ENCODE measurements around the gene KLC1. TPM values are rescaled to one million over a fixed set of nuclear protein-coding genes. Genes with fewer than 3 reads are reported as not detected.

The KLC1 gene
- total and polyA plus RNA-seq, 2 of the 8 experiments (the other 6 are each of a cell fraction or from before 2014, with no cell fraction given) = 84.6 to 134 TPM

DNA sequence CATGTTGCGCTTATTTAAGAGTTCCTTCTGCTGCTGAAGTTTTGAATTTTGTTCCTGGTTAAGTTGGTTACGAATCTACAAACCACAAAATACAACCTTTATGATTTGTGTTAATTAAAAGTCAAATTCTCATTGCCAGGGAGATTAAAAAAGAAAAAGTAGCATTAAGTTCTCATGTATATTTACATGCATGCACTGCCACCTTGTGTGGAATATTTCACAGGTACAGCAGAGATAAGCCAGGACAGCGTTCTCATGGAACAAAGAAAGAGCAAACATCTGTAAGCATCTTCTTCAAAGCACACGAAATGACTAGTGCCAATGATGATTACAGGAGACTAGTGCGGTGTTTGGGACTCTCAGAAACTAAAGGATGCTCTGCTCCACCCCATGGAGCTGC, 120.8 kb downstream of the KLC1 start:
- POLR2A ChIA-PET (ENCODE audit: partially characterized antibody) = no interaction called here
- H2BK15ac ChIP-seq (ENCODE audit: low read length) = no peak overlapping the region
- WGBS, 2 experiments (ENCODE audit: extremely low coverage in 1 of 2, insufficient coverage in 1 of 2, insufficient read length in 1 of 2, insufficient replicate concordance in 2 of 2, low coverage in 1 of 2, low lambda C conversion rate in 2 of 2, missing lambda C conversion rate in 1 of 2) = 86% methylated on average over 5 of the region's 5 CpGs; no CpG with 5 or more reads in 1 of the 2 experiments
- H3K9ac ChIP-seq (replicated peaks in 1 of 4; ENCODE audit: extremely low read depth in 1 of 4, low read depth in 3 of 4, low read length in 3 of 4) = no peak overlapping the region
- DNase-seq (ENCODE audit: low read depth in 1 of 2, low spot score in 2 of 2) (no peak), FAIRE-seq (no peak)
- H4K5ac ChIP-seq (ENCODE audit: insufficient read length, low read depth, low read length) = no peak overlapping the region
- H2BK5ac ChIP-seq (ENCODE audit: low read depth, low read length) = no peak overlapping the region
- no peak overlapping the region for H3K18ac ChIP-seq (ENCODE audit: extremely low read depth, low read length)
- peaks cover 0 to 2% of the 10 kb centered on the region in 2 experiments for H4K20me1 ChIP-seq (replicated peaks in 1 of 2; ENCODE audit: control insufficient read depth in 1 of 2, insufficient read depth in 2 of 2, low read length in 2 of 2)
- no peak overlapping the region for H2AK5ac ChIP-seq (ENCODE audit: low read depth, low read length)
- no peaks in the 10 kb centered on the region for H3K79me2 ChIP-seq (ENCODE audit: control insufficient read depth in 1 of 2, insufficient read depth in 2 of 2, low read length in 2 of 2)
- no peaks in the 10 kb centered on the region for H3K9me3 ChIP-seq (ENCODE audit: insufficient read depth in 2 of 2, low read depth in 1 of 2, low read length in 1 of 2)
- H3K4me2 ChIP-seq (ENCODE audit: insufficient read depth in 1 of 2, low read depth in 2 of 2, low read length in 2 of 2) = no peak overlapping the region
- TF ChIP-seq FOSL1 (IDR thresholded peaks at IDR 0.05; ENCODE audit: insufficient read depth, low read depth, low read length) = no peak
- no peak for TF ChIP-seq KDM5A (IDR thresholded peaks at IDR 0.05; ENCODE audit: low read length)
- no peak for TF ChIP-seq JUND (IDR thresholded peaks at IDR 0.05; ENCODE audit: low read length)
- TF ChIP-seq, protein P1, sequence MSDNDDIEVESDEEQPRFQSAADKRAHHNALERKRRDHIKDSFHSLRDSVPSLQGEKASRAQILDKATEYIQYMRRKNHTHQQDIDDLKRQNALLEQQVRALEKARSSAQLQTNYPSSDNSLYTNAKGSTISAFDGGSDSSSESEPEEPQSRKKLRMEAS (IDR thresholded peaks at IDR 0.05) = no peak
- TF ChIP-seq HDAC2 (IDR thresholded peaks at IDR 0.05; ENCODE audit: borderline replicate concordance in 1 of 2, low read depth in 2 of 2, low read length in 2 of 2) = no peak
- TF ChIP-seq EP300 (IDR thresholded peaks at IDR 0.05; ENCODE audit: borderline replicate concordance in 1 of 2, low read depth in 2 of 2, low read length in 2 of 2) = no peak
- no peak overlapping the region for H3K27ac ChIP-seq (ENCODE audit: low read depth, low read length)
- no peak overlapping the region for H2BK12ac ChIP-seq (ENCODE audit: low read depth, low read length)
- no peak overlapping the region for H3K4ac ChIP-seq (replicated peaks; ENCODE audit: insufficient read length, low read depth, low read length)
- no peaks in the 10 kb centered on the region for H3K4me1 ChIP-seq (replicated peaks in 1 of 4; ENCODE audit: control insufficient read depth in 3 of 4, insufficient read depth in 4 of 4, low read length in 3 of 4)
- H3K56ac ChIP-seq (replicated peaks; ENCODE audit: insufficient read length, low read depth, low read length) = no peak overlapping the region
- no peak overlapping the region for H3K14ac ChIP-seq (ENCODE audit: insufficient read length)
- no peak overlapping the region for H4K8ac ChIP-seq (ENCODE audit: extremely low read depth, insufficient read depth, low read length)
- H3K4me3 ChIP-seq (ENCODE audit: extremely low read depth in 1 of 4, insufficient read depth in 2 of 4, low read depth in 3 of 4, low read length in 4 of 4) = no peak overlapping the region
- no peaks in the 10 kb centered on the region for H3K79me1 ChIP-seq (ENCODE audit: low read depth, low read length)
- H3K36me3 ChIP-seq (ENCODE audit: control insufficient read depth in 2 of 4, insufficient read depth in 4 of 4, low read length in 3 of 4) = no peaks in the 10 kb centered on the region; a peak in 1 of 8 replicates
- no peaks in the 10 kb centered on the region for H3K27me3 ChIP-seq (replicated peaks in 1 of 4; ENCODE audit: control insufficient read depth in 3 of 4, extremely low read depth in 1 of 4, insufficient read depth in 3 of 4, low read length in 3 of 4)
- no peak overlapping the region for H2BK20ac ChIP-seq (ENCODE audit: low read length)
- H3K23me2 ChIP-seq (ENCODE audit: low read depth, low read length) = no peaks in the 10 kb centered on the region
- H3K23ac ChIP-seq (ENCODE audit: insufficient read length) = no peak overlapping the region
- H2AFZ ChIP-seq (ENCODE audit: low read length) = no peak overlapping the region
- CTCF ChIA-PET (ENCODE audit: partially characterized antibody) = interaction anchor here (1.3 kb wide), 1 partner anchor 12 kb away, joined by 4 read pairs; no protein-coding TSS in a partner anchor
- no peak overlapping the region for H2BK120ac ChIP-seq (replicated peaks; ENCODE audit: low read depth, low read length)
- no peak overlapping the region for H4K91ac ChIP-seq (replicated peaks; ENCODE audit: insufficient read length, low read length)
